Immature natural killer cell (primary cell): ENCODE data around the gene RELN. TPM values are rescaled to one million over a fixed set of nuclear protein-coding genes. Genes with fewer than 3 reads are reported as not detected.

Experiments used
- polyA plus RNA-seq, 3 donors: library from polyadenylated mRNA; unstranded; fragments of 300-500 nt; fragmentation: Illumina TruSeq; gene quantifications; one replicate each; pipeline ENCODE4 v1.2.3, GENCODE V29; 2021

Gene RELN
- polyA plus RNA-seq, 3 donors from 2014 or later = not detected

Other genes with a start within 250 kb of the RELN start
- gene ORC5, start 218.4 kb upstream of the RELN start, polyA plus RNA-seq = 10 to 100 TPM; 15.5 to 27.7 (median 16.9) TPM